ENCODE results near the gene PITX3.
A peak's percentile ranks its signal among the peaks of the same experiment; 100 is the strongest.

PITX3 gene

DNA sequence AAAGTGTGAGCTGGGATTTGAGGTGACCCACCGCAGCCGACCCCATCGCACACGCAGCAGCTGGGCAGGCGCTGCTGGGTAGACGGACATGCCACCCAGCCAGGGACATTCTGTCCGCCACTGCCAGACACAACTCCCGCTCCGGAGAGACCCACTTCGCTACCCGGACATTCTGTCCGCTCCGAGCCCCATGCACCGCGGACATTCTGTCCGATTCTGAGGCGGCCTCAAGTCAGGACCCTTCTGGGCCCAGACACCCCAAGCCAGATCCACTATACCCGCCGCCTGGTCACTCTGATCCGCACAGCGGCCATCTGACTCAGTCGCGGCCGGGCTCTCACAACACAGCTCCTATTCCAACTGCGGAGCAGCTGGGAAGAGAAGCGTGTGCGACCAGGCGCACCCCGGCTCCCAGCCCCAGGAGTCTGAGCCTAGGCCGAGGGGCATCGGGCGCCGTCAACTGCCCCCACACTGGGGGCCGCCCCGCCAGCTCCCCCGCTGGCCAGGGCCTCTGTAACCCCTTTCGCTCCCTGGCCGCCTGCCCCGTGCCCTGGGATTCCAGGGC is 763 bp downstream of the PITX3 start:
- Histone ChIP-seq H3K9ac (ENCODE audit: low read length) (peak overlapping the region; percentile 65), H3K9me3 (ENCODE audit: control insufficient read depth, low read length) (no peaks in the 10 kb centered on the region), H3K4me1 (ENCODE audit: control insufficient read depth, insufficient read depth, low read length) (peaks cover 26% of the 10 kb centered on the region), H3K4me3 (ENCODE audit: low read length) (peak overlapping the region; percentile 84), H3K27me3 (replicated peaks; ENCODE audit: control insufficient read depth, insufficient read depth, low read length) (peaks cover 4% of the 10 kb centered on the region), H3K36me3 (ENCODE audit: control insufficient read depth, insufficient read depth, low read length, severe bottlenecking) (no peaks in the 10 kb centered on the region)
- DNase-seq (ENCODE audit: low read depth): peak; percentile 36

DNA sequence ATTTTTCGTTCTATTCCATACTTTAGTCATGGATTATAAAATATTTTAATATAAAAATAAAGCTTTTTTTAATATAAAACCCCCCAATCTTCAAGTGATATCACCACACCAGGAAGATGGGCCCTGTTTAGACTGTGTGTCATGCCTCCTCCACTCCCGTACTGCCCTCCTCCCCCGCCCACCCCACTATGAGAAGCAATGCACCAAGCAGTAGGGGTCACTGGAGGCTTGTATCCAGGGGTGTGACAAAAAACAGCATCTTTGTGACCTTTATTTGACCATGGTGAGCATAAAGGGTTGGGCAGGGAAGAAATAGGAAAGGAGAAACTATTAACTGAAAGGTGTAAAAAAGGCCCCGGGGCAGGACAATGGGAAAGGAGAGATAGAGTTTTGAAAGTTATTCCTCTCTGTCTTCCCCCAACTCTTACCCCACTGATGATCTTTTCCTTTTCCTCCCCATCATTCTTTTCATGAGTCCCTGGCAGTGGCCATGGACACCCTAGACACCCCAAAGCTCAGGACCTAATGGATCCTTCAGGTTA is 3.5 kb downstream of the PITX3 start:
- H3K4me1 ChIP-seq (ENCODE audit: control insufficient read depth, insufficient read depth, low read length): peaks cover 13% of the 10 kb centered on the region
- H3K9me3 ChIP-seq (ENCODE audit: control insufficient read depth, low read length): no peaks in the 10 kb centered on the region
- peaks cover 4% of the 10 kb centered on the region for H3K27me3 ChIP-seq (replicated peaks; ENCODE audit: control insufficient read depth, insufficient read depth, low read length)
- H3K36me3 ChIP-seq (ENCODE audit: control insufficient read depth, insufficient read depth, low read length, severe bottlenecking): no peaks in the 10 kb centered on the region
- H3K9ac ChIP-seq (ENCODE audit: low read length): no peak overlapping the region
- no peak overlapping the region for H3K4me3 ChIP-seq (ENCODE audit: low read length)
- DNase-seq (ENCODE audit: low read depth): no peak

DNA sequence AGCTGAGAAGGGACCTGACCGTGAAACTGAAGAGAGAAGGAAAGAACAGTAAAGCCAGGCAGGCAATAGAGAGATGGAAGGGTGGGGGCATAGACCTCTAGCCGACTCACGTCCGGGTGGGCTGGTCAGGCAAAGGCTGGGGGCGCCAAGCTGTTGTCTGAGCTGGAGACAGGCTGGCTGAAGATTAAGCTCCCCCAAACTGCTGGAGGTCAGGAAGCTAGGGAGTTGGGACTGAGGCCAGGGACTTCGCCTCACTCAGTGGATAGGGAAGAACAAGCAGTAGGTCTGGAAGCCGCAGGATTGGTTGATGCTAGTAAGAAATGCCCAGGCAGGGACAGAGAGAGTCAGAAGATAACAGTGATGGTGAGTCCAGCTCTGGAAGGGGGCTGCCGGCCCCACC is 5.3 kb downstream of the PITX3 start:
- Histone ChIP-seq H3K27me3 (replicated peaks; ENCODE audit: control insufficient read depth, insufficient read depth, low read length) (peaks cover 4% of the 10 kb centered on the region), H3K4me3 (ENCODE audit: low read length) (no peak overlapping the region), H3K36me3 (ENCODE audit: control insufficient read depth, insufficient read depth, low read length, severe bottlenecking) (no peaks in the 10 kb centered on the region), H3K9me3 (ENCODE audit: control insufficient read depth, low read length) (no peaks in the 10 kb centered on the region), H3K4me1 (ENCODE audit: control insufficient read depth, insufficient read depth, low read length) (peaks cover 6% of the 10 kb centered on the region), H3K9ac (ENCODE audit: low read length) (no peak overlapping the region)
- DNase-seq (ENCODE audit: low read depth): no peak

DNA sequence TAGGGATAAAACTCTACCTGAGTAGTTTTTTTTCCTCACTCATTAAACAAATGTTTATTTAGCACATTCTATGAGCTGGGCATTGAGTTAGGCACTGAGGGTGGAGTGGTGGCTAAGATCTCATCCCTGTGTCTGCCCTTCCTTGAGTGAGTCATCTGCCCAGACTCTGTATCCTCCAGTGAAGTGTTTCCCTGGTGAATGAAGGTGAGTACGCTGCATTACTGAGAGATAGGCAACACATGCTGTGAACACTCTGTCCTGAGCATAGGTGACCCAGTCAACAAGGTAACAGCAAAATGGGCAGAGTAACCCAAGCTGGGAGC is 5.8 kb downstream of the PITX3 start:
- H3K4me1 ChIP-seq (ENCODE audit: control insufficient read depth, insufficient read depth, low read length): peaks cover 2% of the 10 kb centered on the region
- no peaks in the 10 kb centered on the region for H3K9me3 ChIP-seq (ENCODE audit: control insufficient read depth, low read length)
- H3K9ac ChIP-seq (ENCODE audit: low read length): no peak overlapping the region
- H3K27me3 ChIP-seq (replicated peaks; ENCODE audit: control insufficient read depth, insufficient read depth, low read length): peaks cover 4% of the 10 kb centered on the region
- no peaks in the 10 kb centered on the region for H3K36me3 ChIP-seq (ENCODE audit: control insufficient read depth, insufficient read depth, low read length, severe bottlenecking)
- DNase-seq (ENCODE audit: low read depth): no peak
- no peak overlapping the region for H3K4me3 ChIP-seq (ENCODE audit: low read length)

DNA sequence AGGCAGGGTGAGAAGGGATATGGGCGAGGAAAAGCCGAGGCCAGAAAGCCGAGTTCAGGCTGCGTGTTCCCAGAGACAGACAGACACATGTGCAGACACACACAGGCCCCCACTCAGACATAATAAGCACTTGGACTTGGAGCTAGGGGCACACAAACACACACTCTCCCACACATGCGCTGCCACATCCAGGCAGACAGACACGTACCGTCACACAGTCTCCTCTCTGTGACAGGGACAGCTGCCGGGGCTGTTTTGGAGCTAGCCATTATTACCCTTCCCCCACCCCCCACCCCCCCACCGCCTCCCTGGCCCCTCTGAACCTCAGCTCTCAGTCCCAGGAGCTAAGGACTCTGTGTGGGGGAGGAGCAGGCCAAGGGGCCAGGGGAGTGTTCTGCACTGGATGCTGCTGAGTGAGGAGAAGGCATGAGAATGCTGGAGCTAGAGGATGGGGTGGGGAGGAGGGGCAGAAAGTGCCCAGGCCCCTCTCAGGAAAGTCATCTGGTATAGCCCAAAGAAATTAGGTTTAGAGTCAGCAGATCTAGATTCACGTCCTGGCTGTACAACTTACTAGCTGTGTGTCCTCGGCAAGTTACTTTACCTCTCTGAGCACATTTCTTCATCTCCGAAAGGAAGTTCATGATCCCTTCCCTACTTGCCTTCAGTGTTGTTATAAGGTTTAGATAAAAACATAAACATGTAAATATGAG is 6.3 kb downstream of the PITX3 start:
- Histone ChIP-seq H3K4me3 (ENCODE audit: low read length) (no peak overlapping the region), H3K36me3 (ENCODE audit: control insufficient read depth, insufficient read depth, low read length, severe bottlenecking) (no peaks in the 10 kb centered on the region), H3K27me3 (replicated peaks; ENCODE audit: control insufficient read depth, insufficient read depth, low read length) (peaks cover 4% of the 10 kb centered on the region)

DNA sequence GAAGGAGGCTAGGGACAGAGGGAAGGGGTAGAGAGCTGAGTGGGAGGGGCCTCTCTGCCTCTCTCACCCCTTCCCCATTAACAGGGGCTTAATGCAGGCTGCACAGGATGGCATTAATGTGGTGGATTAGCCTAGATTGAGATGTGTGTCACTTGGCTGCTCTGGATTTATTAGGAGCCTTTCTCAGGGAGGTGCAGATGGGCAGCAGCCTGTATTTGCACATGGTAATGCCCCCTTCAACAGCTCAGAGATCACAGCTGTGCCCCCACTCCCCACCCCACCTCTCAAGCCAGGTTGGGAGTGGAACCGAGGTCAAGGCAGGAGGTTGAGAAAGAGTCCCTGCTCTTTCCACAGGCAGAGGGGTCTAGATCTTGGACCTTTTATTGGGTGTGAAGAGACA is 7.3 kb downstream of the PITX3 start:
- H3K4me3 ChIP-seq (ENCODE audit: low read length): no peak overlapping the region
- no peaks in the 10 kb centered on the region for H3K4me1 ChIP-seq (ENCODE audit: control insufficient read depth, insufficient read depth, low read length)
- no peak overlapping the region for H3K9ac ChIP-seq (ENCODE audit: low read length)
- peaks cover 4% of the 10 kb centered on the region for H3K27me3 ChIP-seq (replicated peaks; ENCODE audit: control insufficient read depth, insufficient read depth, low read length)
- H3K9me3 ChIP-seq (ENCODE audit: control insufficient read depth, low read length): no peaks in the 10 kb centered on the region
- DNase-seq (ENCODE audit: low read depth): no peak
- no peaks in the 10 kb centered on the region for H3K36me3 ChIP-seq (ENCODE audit: control insufficient read depth, insufficient read depth, low read length, severe bottlenecking)

More for the DNA sequence above, 6.3 kb downstream of the PITX3 start:
- no peak for DNase-seq (ENCODE audit: low read depth)
- Histone ChIP-seq H3K4me1 (ENCODE audit: control insufficient read depth, insufficient read depth, low read length) (no peaks in the 10 kb centered on the region), H3K9me3 (ENCODE audit: control insufficient read depth, low read length) (no peaks in the 10 kb centered on the region), H3K9ac (ENCODE audit: low read length) (no peak overlapping the region)

DNA sequence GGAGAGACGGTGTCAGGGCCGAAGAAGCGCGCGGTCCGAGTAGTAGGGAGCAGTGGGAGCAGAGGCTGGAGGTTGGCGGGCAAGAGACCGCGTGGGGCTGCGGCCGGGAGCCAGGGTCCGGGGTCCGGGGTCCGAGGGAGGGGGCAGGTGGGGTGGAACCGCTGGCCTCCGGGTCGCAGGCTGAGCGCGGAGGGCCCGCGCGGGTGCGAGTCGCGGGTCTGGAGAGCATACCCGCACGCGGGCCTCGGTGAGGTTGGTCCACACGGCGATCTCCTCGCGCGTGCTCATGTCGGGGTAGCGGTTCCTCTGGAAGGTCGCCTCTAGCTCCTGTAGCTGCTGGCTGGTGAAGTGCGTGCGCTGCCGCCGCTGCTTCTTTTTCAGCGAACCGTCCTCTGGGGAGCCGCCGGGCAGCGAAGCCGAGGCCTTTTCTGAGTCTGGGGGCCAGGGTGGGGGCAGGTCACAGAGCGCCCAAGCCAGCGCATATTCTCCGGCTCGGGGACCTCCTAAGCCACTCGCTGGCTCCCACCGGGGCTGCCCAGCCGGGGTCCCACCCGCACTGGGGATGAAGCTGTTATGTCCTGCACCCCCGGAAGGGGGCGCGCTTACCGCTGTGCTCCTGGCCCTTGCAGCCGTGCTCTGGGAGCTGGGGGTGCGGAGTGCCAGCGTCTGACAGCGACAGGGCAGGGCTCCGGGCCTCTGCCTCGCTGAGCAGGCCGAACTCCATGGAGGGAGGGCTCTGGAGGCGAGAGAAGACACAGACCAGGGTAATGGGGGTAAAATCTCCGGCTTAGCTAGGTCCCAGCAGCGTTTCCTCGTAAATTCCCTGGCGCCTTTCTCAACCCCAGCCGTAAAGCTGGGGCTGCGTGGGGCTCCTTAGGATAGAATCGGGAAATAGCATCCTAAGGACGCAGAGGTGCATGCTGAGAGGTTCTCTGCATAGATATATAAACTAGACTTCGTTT is 9.7 kb downstream of the PITX3 start:
- Histone ChIP-seq H3K9ac (ENCODE audit: low read length) (no peak overlapping the region), H3K4me1 (ENCODE audit: control insufficient read depth, insufficient read depth, low read length) (peaks cover 18% of the 10 kb centered on the region), H3K36me3 (ENCODE audit: control insufficient read depth, insufficient read depth, low read length, severe bottlenecking) (no peaks in the 10 kb centered on the region), H3K4me3 (ENCODE audit: low read length) (peak overlapping the region; percentile 75), H3K27me3 (replicated peaks; ENCODE audit: control insufficient read depth, insufficient read depth, low read length) (peaks cover 4% of the 10 kb centered on the region), H3K9me3 (ENCODE audit: control insufficient read depth, low read length) (no peaks in the 10 kb centered on the region)
- DNase-seq (ENCODE audit: low read depth): peak; percentile 31

DNA sequence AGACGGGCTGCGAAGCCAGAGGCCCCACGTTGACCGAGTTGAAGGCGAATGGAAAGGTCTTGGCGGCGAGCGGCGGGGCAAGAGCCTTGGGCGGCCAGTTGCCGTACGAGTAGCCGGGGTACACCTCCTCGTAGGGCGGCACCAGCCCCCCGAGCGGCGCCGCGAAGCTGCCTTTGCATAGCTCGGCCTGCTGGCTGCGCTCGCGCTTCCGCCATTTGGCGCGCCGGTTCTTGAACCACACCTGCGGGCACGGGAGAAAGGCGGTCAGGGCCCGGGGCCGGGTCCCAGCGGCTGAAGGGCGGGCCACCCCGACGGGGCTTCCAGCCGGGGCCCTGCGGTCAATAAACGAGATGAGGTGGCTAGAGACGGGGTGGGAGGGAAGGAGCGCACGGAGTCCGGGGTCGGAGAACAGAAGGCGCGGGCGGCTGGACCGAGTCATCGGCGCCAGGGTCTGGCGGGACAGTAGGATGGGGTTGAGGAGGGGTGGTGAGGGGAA is 10.4 kb downstream of the PITX3 start:
- Histone ChIP-seq H3K27me3 (replicated peaks; ENCODE audit: control insufficient read depth, insufficient read depth, low read length) (no peaks in the 10 kb centered on the region), H3K9ac (ENCODE audit: low read length) (peak overlapping the region; percentile 56), H3K9me3 (ENCODE audit: control insufficient read depth, low read length) (no peaks in the 10 kb centered on the region), H3K4me1 (ENCODE audit: control insufficient read depth, insufficient read depth, low read length) (peaks cover 22% of the 10 kb centered on the region), H3K4me3 (ENCODE audit: low read length) (peak overlapping the region; percentile 75), H3K36me3 (ENCODE audit: control insufficient read depth, insufficient read depth, low read length, severe bottlenecking) (no peaks in the 10 kb centered on the region)
- DNase-seq (ENCODE audit: low read depth): no peak

DNA sequence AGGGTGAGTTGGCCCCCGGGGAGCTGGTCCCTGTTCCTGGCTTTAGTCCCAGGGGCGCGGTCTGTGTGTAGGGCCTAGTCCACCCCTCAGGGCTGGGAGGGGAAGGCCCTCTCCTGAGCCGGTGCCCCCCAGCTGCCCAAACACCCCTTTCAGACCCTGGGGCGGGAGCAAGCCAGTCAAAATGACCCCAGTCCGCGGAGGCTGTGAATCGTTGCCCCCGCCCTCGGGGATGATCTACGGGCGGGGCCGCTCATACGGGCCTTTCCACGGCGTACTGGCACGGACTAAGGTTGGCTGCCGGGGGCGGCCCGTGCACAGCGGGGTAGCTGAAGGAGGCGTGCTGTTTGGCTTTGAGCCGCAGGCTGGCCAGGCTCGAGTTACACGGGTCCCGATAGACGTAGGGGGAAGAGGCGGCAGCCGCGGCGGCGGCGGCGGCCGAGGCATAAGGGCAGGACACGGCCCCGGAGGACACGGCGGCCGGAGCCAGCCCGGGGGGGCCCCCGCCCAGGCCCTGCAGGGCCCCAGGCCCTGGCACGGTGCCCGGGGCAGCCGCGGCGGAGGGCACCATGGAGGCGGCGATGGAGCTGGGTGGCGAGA is 10.9 kb downstream of the PITX3 start:
- peak; percentile 80 for DNase-seq (ENCODE audit: low read depth)
- peak overlapping the region; percentile 56 for H3K9ac ChIP-seq (ENCODE audit: low read length)
- no peaks in the 10 kb centered on the region for H3K27me3 ChIP-seq (replicated peaks; ENCODE audit: control insufficient read depth, insufficient read depth, low read length)
- H3K4me3 ChIP-seq (ENCODE audit: low read length): peak overlapping the region; percentile 75
- H3K36me3 ChIP-seq (ENCODE audit: control insufficient read depth, insufficient read depth, low read length, severe bottlenecking): no peaks in the 10 kb centered on the region
- H3K9me3 ChIP-seq (ENCODE audit: control insufficient read depth, low read length): no peaks in the 10 kb centered on the region
- peaks cover 28% of the 10 kb centered on the region for H3K4me1 ChIP-seq (ENCODE audit: control insufficient read depth, insufficient read depth, low read length)

DNA sequence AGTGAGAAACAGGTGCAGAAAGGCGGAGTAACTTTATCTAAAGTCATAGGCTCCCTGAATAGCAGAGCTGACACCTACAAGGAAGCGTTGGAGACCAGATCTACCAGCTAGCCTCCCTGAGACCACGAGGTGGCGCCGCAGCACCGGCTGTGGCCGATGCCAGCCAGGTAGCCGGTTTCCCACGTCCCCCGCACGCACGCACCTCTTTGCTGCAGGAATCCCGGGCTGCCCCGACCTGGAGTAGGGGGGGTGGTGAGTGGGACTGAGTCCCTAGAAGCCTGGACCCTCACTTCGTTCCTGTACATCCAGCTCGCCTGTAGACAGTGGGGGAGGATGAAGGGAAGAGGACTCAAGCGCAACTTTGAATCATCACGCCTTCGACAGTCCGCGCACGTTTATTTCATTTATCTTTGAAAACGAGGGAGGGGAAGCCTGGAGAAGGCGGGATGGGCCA is 11.5 kb downstream of the PITX3 start:
- Histone ChIP-seq H3K27me3 (replicated peaks; ENCODE audit: control insufficient read depth, insufficient read depth, low read length) (no peaks in the 10 kb centered on the region), H3K9me3 (ENCODE audit: control insufficient read depth, low read length) (no peaks in the 10 kb centered on the region), H3K36me3 (ENCODE audit: control insufficient read depth, insufficient read depth, low read length, severe bottlenecking) (no peaks in the 10 kb centered on the region), H3K4me1 (ENCODE audit: control insufficient read depth, insufficient read depth, low read length) (peaks cover 31% of the 10 kb centered on the region), H3K9ac (ENCODE audit: low read length) (peak overlapping the region; percentile 56), H3K4me3 (ENCODE audit: low read length) (peak overlapping the region; percentile 75)
- peak; percentile 93 for DNase-seq (ENCODE audit: low read depth)

All from adipocyte (in vitro differentiated cells).